K562 (cell line): ENCODE results near the gene CFAP97D2. TPM values are rescaled to one million over a fixed set of nuclear protein-coding genes. Genes with fewer than 3 reads are reported as not detected.
A peak's percentile ranks its signal among the peaks of the same experiment; 100 is the strongest.

Experiments used
- CCNT2 ChIP-seq: IDR thresholded peaks from 2 replicates; pipeline ENCODE4 v1.6.1; 2011; ENCODE audit warnings: borderline replicate concordance, low read depth, mild to moderate bottlenecking, moderate library complexity, mixed read lengths, low read length; ENCODE audit not compliant: insufficient read length; ENCODE audit errors: extremely low read depth
- CXXC5 ChIP-seq: fragments of 250-450 bp; sonication (Bioruptor Pico); IDR thresholded peaks from 2 replicates; pipeline ENCODE4 v1.8.0; 2022; ENCODE audit warnings: inconsistent platforms, mild to moderate bottlenecking, moderate library complexity
- E2F6 ChIP-seq, 2 experiments: IDR thresholded peaks; 2 replicates each; pipeline ENCODE4 v1.6.1; 2011; ENCODE audit warnings: borderline replicate concordance in 1 of 2, control low read depth in 1 of 2, low read depth in 1 of 2, low read length in 1 of 2, mild to moderate bottlenecking in 1 of 2, mixed read lengths in 1 of 2, moderate library complexity in 1 of 2; ENCODE audit not compliant: insufficient read depth in 1 of 2, insufficient read length in 1 of 2, poor library complexity in 1 of 2, severe bottlenecking in 1 of 2; ENCODE audit errors: extremely low read depth in 1 of 2
- ELF2 ChIP-seq: fragments of 250-450 bp; sonication (Bioruptor Pico); IDR thresholded peaks from 2 replicates; pipeline ENCODE4 v1.5.0; 2021; ENCODE audit warnings: mild to moderate bottlenecking
- EZH2 ChIP-seq: IDR thresholded peaks from 2 replicates; pipeline ENCODE4 v1.6.1; 2012; ENCODE audit warnings: low read depth, mild to moderate bottlenecking, inconsistent platforms, low read length, borderline replicate concordance
- GATAD2A ChIP-seq: fragments of 450-650 bp; IDR thresholded peaks from 2 replicates; pipeline ENCODE4 v1.6.1; 2017
- HNRNPK ChIP-seq: fragments of 200-400 bp; formaldehyde crosslinking; IDR thresholded peaks from one replicate; pipeline ENCODE4 v1.6.1; 2018; ENCODE audit warnings: mild to moderate bottlenecking, low read depth, low read length; ENCODE audit not compliant: poor library complexity, severe bottlenecking
- HOXB6 ChIP-seq: fragments of 250-450 bp; sonication (Bioruptor Pico); IDR thresholded peaks from 2 replicates; pipeline ENCODE4 v1.5.1; 2022; ENCODE audit warnings: mild to moderate bottlenecking, borderline replicate concordance
- JUN ChIP-seq, 2 experiments: sonication (generic) in 1 of 2; formaldehyde crosslinking in 1 of 2; IDR thresholded peaks; 2 replicates each; pipeline versions ENCODE4 v1.6.1 to v1.8.0; 2012 to 2022; ENCODE audit warnings: borderline replicate concordance in 2 of 2, mild to moderate bottlenecking in 2 of 2, improper control_type of control experiment in 1 of 2, low read depth in 1 of 2, low read length in 1 of 2, missing genetic modification reagents in 1 of 2
- KLF10 ChIP-seq: fragments of 250-450 bp; sonication (Bioruptor Pico); IDR thresholded peaks from 2 replicates; pipeline ENCODE4 v1.6.1; 2021; ENCODE audit warnings: matching md5 sums
- NCOA2 ChIP-seq, 2 experiments: fragments of 450-650 bp; IDR thresholded peaks; 2 replicates each; pipeline ENCODE4 v1.6.1; 2018; ENCODE audit warnings: mild to moderate bottlenecking in 2 of 2, moderate library complexity in 1 of 2; ENCODE audit not compliant: partially characterized antibody in 2 of 2
- NFATC3 ChIP-seq: fragments of 450-650 bp; IDR thresholded peaks from 2 replicates; pipeline ENCODE4 v1.6.1; 2017; ENCODE audit warnings: mild to moderate bottlenecking
- NFIX ChIP-seq: fragments of 250-450 bp; sonication (Bioruptor Pico); IDR thresholded peaks from 2 replicates; pipeline ENCODE4 v1.4.0; 2020; ENCODE audit warnings: low read depth, mild to moderate bottlenecking, moderate library complexity
- POLR2AphosphoS5 ChIP-seq: IDR thresholded peaks from 2 replicates; pipeline ENCODE4 v1.6.1; 2011; ENCODE audit warnings: mild to moderate bottlenecking, low read depth, low read length, moderate library complexity; ENCODE audit not compliant: control insufficient read depth, insufficient read depth
- RCOR1 ChIP-seq, 2 experiments: IDR thresholded peaks; 2 replicates each; pipeline ENCODE4 v1.6.1; 2012; ENCODE audit warnings: low read depth in 2 of 2, low read length in 2 of 2, borderline replicate concordance in 1 of 2, improper control_type of control experiment in 1 of 2
- SLC30A9 ChIP-seq: fragments of 250-450 bp; sonication (Bioruptor Pico); IDR thresholded peaks from 2 replicates; pipeline ENCODE4 v1.8.0; 2022; ENCODE audit warnings: mild to moderate bottlenecking, moderate library complexity
- SRSF1 ChIP-seq: fragments of 200-400 bp; formaldehyde crosslinking; IDR thresholded peaks from 2 replicates; pipeline ENCODE4 v1.6.1; 2017; ENCODE audit warnings: mild to moderate bottlenecking, low read depth, low read length, moderate library complexity
- TFAM ChIP-seq: fragments of 250-450 bp; sonication (Bioruptor Pico); conservative IDR thresholded peaks from 2 replicates; pipeline ENCODE4 v1.5.0; 2021; ENCODE audit warnings: mild to moderate bottlenecking, moderate library complexity
- ZFP30 ChIP-seq: fragments of 250-450 bp; sonication (Bioruptor Pico); IDR thresholded peaks from 2 replicates; pipeline ENCODE4 v1.8.0; 2022; ENCODE audit warnings: moderate library complexity, mild to moderate bottlenecking, inconsistent platforms, borderline replicate concordance
- ZFX ChIP-seq: sonication (generic); formaldehyde crosslinking; IDR thresholded peaks from 2 replicates; pipeline ENCODE4 v1.8.0; 2022; ENCODE audit warnings: mild to moderate bottlenecking, missing genetic modification reagents, moderate library complexity
- polyA plus RNA-seq, 8 experiments: library from polyadenylated mRNA; depleted of rRNA in 4 of 8; stranded (reverse) in 5 of 8; unstranded in 3 of 8; fragments of >200 nt; fragmentation: Nextera tagmentation in 2 of 8; fragmentation: Illumina TruSeq in 1 of 8; extraction: Ambion mirVana in 2 of 8; extraction: Trizol in 1 of 8; gene quantifications; 2 replicates each; pipeline versions ENCODE4 v1.2.1 to v1.2.3, GENCODE V29; 2011 to 2014; ENCODE audit warnings: inconsistent platforms in 1 of 8, missing spikeins in 1 of 8
- total RNA-seq, 7 experiments: library from RNA; depleted of rRNA in 6 of 7; stranded (reverse); fragments of >200 nt in 6 of 7; fragmentation: Illumina TruSeq in 2 of 7; extraction: Trizol in 2 of 7; gene quantifications; 2 replicates each; pipeline versions ENCODE4 v1.2.1 to v1.2.3, GENCODE V29; 2011 to 2021; ENCODE audit warnings: low replicate concordance in 1 of 7
- TF ChIP-seq, protein P1 (sequence below): sonication (generic); formaldehyde crosslinking; IDR thresholded peaks from 2 replicates; pipeline ENCODE4 v1.5.0; 2020; ENCODE audit warnings: missing genetic modification reagents
- TF ChIP-seq, protein P2 (sequence below), 2 experiments: IDR thresholded peaks; 2 replicates each; pipeline ENCODE4 v1.6.1; 2012; ENCODE audit warnings: improper control_type of control experiment in 2 of 2, low read depth in 2 of 2, low read length in 2 of 2, borderline replicate concordance in 1 of 2
- TF ChIP-seq, protein P3 (sequence below): sonication (generic); formaldehyde crosslinking; IDR thresholded peaks from 2 replicates; pipeline ENCODE4 v1.9.0; 2022; ENCODE audit warnings: mild to moderate bottlenecking, missing genetic modification reagents

The CFAP97D2 gene
- total and polyA plus RNA-seq, 9 of the 15 experiments (the other 6 are each of a cell fraction or from before 2014, with no cell fraction given): not detected

GRCh38 chr13:114132419-114133121 lies 46.5 kb upstream of the CFAP97D2 start, which contains the start of gene RASA3 (continued):
- peak; percentile 17 to 68 for TF ChIP-seq E2F6 (IDR thresholded peaks at IDR 0.05; ENCODE audit: borderline replicate concordance in 1 of 2, extremely low read depth in 1 of 2, insufficient read depth in 1 of 2, insufficient read length in 1 of 2, low read depth in 1 of 2, low read length in 1 of 2, poor library complexity in 1 of 2, severe bottlenecking in 1 of 2)
- no peak for TF ChIP-seq KLF10 (CRISPR knock-in tag)
- no peak for TF ChIP-seq JUN (IDR thresholded peaks at IDR 0.05; ENCODE audit: borderline replicate concordance, low read depth, low read length)
- TF ChIP-seq JUN (CRISPR knock-in tag; IDR thresholded peaks at IDR 0.05; ENCODE audit: borderline replicate concordance): no peak
- no peak for TF ChIP-seq ELF2 (CRISPR knock-in tag)
- TF ChIP-seq TFAM (CRISPR knock-in tag): no peak
- TF ChIP-seq, protein P1, sequence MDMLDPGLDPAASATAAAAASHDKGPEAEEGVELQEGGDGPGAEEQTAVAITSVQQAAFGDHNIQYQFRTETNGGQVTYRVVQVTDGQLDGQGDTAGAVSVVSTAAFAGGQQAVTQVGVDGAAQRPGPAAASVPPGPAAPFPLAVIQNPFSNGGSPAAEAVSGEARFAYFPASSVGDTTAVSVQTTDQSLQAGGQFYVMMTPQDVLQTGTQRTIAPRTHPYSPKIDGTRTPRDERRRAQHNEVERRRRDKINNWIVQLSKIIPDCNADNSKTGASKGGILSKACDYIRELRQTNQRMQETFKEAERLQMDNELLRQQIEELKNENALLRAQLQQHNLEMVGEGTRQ (CRISPR knock-in tag): no peak
- peak; percentile 62; the same call in 1 of the 2 replicates for TF ChIP-seq CXXC5 (CRISPR knock-in tag)
- TF ChIP-seq NCOA2 (IDR thresholded peaks at IDR 0.05; ENCODE audit: partially characterized antibody in 2 of 2): no peak
- no peak for TF ChIP-seq HOXB6 (CRISPR knock-in tag)
- TF ChIP-seq ZFP30 (CRISPR knock-in tag): no peak
- peak; percentile 38 for TF ChIP-seq ZFX (CRISPR knock-in tag)
- peak; percentile 34 for TF ChIP-seq CCNT2
- TF ChIP-seq RCOR1 (IDR thresholded peaks at IDR 0.05; ENCODE audit: borderline replicate concordance in 1 of 2, low read depth in 2 of 2, low read length in 2 of 2): no peak
- TF ChIP-seq NFATC3: no peak
- no peak for TF ChIP-seq SLC30A9 (CRISPR knock-in tag)
- TF ChIP-seq, protein P2, sequence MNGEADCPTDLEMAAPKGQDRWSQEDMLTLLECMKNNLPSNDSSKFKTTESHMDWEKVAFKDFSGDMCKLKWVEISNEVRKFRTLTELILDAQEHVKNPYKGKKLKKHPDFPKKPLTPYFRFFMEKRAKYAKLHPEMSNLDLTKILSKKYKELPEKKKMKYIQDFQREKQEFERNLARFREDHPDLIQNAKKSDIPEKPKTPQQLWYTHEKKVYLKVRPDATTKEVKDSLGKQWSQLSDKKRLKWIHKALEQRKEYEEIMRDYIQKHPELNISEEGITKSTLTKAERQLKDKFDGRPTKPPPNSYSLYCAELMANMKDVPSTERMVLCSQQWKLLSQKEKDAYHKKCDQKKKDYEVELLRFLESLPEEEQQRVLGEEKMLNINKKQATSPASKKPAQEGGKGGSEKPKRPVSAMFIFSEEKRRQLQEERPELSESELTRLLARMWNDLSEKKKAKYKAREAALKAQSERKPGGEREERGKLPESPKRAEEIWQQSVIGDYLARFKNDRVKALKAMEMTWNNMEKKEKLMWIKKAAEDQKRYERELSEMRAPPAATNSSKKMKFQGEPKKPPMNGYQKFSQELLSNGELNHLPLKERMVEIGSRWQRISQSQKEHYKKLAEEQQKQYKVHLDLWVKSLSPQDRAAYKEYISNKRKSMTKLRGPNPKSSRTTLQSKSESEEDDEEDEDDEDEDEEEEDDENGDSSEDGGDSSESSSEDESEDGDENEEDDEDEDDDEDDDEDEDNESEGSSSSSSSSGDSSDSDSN (IDR thresholded peaks at IDR 0.05; ENCODE audit: borderline replicate concordance in 1 of 2, low read depth in 2 of 2, low read length in 2 of 2): peak in 1 of 2 experiments; percentile 43; a peak in 1 of 4 replicates
- peak; percentile 22; the same call in 1 of the 2 replicates for TF ChIP-seq POLR2AphosphoS5
- TF ChIP-seq EZH2: no peak
- TF ChIP-seq HNRNPK: no peak
- TF ChIP-seq NFIX: no peak
- no peak for TF ChIP-seq SRSF1
- no peak for TF ChIP-seq GATAD2A
- TF ChIP-seq, protein P3, sequence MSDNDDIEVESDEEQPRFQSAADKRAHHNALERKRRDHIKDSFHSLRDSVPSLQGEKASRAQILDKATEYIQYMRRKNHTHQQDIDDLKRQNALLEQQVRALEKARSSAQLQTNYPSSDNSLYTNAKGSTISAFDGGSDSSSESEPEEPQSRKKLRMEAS: no peak
